B cell (primary cell): ENCODE measurements around the gene SSPN. TPM values are rescaled to one million over a fixed set of nuclear protein-coding genes. Genes with fewer than 3 reads are reported as not detected.

Experiments
- ATAC-seq: fragments of 200-7000 bp; cut with Tn5 transposase; one replicate; pipeline ENCODE4 v1.10.0; 2021; ENCODE audit warnings: low read depth, mild to moderate bottlenecking, moderate number of reproducible peaks, moderate library complexity
- CTCF ChIA-PET: fragments of 350-600 bp; sonication (Branson Sonifier 250); formaldehyde crosslinking; loops from one replicate; lab custom pipeline; 2021; ENCODE audit warnings: antibody characterized with exemption, inconsistent platforms; lab: Charles Lee
- POLR2A ChIA-PET: fragments of 350-600 bp; sonication (Branson Sonifier 250); formaldehyde crosslinking; loops from one replicate; lab custom pipeline; 2021; ENCODE audit warnings: antibody characterized with exemption; lab: Charles Lee
- DNase-seq: peaks from one replicate; pipeline ENCODE4 v3.0.0; 2013
- H2AFZ ChIP-seq: 2 replicates; pipeline ENCODE4 v1.6.1; 2012; ENCODE audit warnings: mild to moderate bottlenecking, low read depth, low read length; ENCODE audit not compliant: insufficient read depth, poor library complexity, severe bottlenecking
- H3K27ac ChIP-seq, 2 donors: 1 replicate in 1 of 2; 2 replicates in 1 of 2; pipeline ENCODE4 v1.5.1; 2012 to 2013; ENCODE audit warnings: low read length in 2 of 2, mild to moderate bottlenecking in 2 of 2, moderate library complexity in 1 of 2
- H3K27me3 ChIP-seq, 4 experiments: fragments of 200-600 bp in 1 of 4; sonication (generic) in 1 of 4; replicated peaks in 1 of 4; 1 replicate in 2 of 4; 2 replicates in 2 of 4; pipeline versions ENCODE4 v1.6.1 to v1.7.0; 2013 to 2016; ENCODE audit warnings: low read length in 3 of 4, mild to moderate bottlenecking in 2 of 4, mixed read lengths in 1 of 4, moderate library complexity in 1 of 4; ENCODE audit not compliant: insufficient read depth in 4 of 4, control insufficient read depth in 3 of 4; ENCODE audit errors: control extremely low read depth in 1 of 4
- H3K36me3 ChIP-seq, 2 experiments: replicated peaks in 1 of 2; 1 replicate in 1 of 2; 2 replicates in 1 of 2; pipeline versions ENCODE4 v1.6.1 to v1.7.1; 2013; ENCODE audit warnings: low read length in 1 of 2; ENCODE audit not compliant: insufficient read depth in 2 of 2, control insufficient read depth in 1 of 2; ENCODE audit errors: control extremely low read depth in 1 of 2, extremely low read depth in 1 of 2
- H3K4me1 ChIP-seq, 2 donors: fragments of 200-600 bp in 1 of 2; sonication (generic) in 1 of 2; 1 replicate in 1 of 2; 2 replicates in 1 of 2; pipeline versions ENCODE4 v1.5.1 to v1.6.1; 2013 to 2017; ENCODE audit warnings: low read length in 2 of 2; ENCODE audit not compliant: control insufficient read depth in 2 of 2, insufficient read depth in 2 of 2
- H3K4me2 ChIP-seq: replicated peaks from 2 replicates; pipeline ENCODE3; 2012; ENCODE audit warnings: mild to moderate bottlenecking, low read depth, low read length; ENCODE audit not compliant: poor library complexity, severe bottlenecking
- H3K4me3 ChIP-seq, 5 experiments: fragments of 200-600 bp in 1 of 5; sonication (generic) in 1 of 5; 1 replicate in 3 of 5; 2 replicates in 2 of 5; pipeline versions ENCODE4 v1.5.1 to v1.7.0; 2011 to 2016; ENCODE audit warnings: low read length in 4 of 5, mild to moderate bottlenecking in 4 of 5, low read depth in 2 of 5, control low read depth in 1 of 5, moderate library complexity in 1 of 5; ENCODE audit not compliant: insufficient read depth in 1 of 5; ENCODE audit errors: control extremely low read depth in 1 of 5, extremely low read depth in 1 of 5
- H3K79me2 ChIP-seq: fragments of 200-600 bp; sonication (generic); one replicate; pipeline ENCODE4 v1.6.0; 2016; ENCODE audit warnings: low read length; ENCODE audit not compliant: control insufficient read depth, insufficient read depth
- H3K9ac ChIP-seq: fragments of 200-600 bp; sonication (generic); 2 replicates; pipeline ENCODE4 v1.6.1; 2017; ENCODE audit warnings: mild to moderate bottlenecking, low read length, moderate library complexity
- H3K9me3 ChIP-seq, 3 donors: one replicate each; pipeline versions ENCODE4 v1.6.1 to v1.7.1; 2013; ENCODE audit warnings: low read length in 2 of 3; ENCODE audit not compliant: control insufficient read depth in 2 of 3, insufficient read depth in 1 of 3; ENCODE audit errors: control extremely low read depth in 1 of 3
- H4K20me1 ChIP-seq: 2 replicates; pipeline ENCODE4 v1.6.0; 2012; ENCODE audit warnings: mild to moderate bottlenecking, low read length; ENCODE audit not compliant: insufficient read depth, control insufficient read depth, poor library complexity, severe bottlenecking
- H3K27ac Mint-ChIP-seq: one replicate; pipeline ENCODE4 v1.8.0; 2021; ENCODE audit warnings: mixed read lengths
- H3K27me3 Mint-ChIP-seq: one replicate; pipeline ENCODE4 v1.8.0; 2021; ENCODE audit warnings: mixed read lengths
- H3K4me1 Mint-ChIP-seq: one replicate; pipeline ENCODE4 v1.8.0; 2021; ENCODE audit warnings: mixed read lengths
- H3K4me3 Mint-ChIP-seq: one replicate; pipeline ENCODE4 v1.8.0; 2021; ENCODE audit warnings: mixed read lengths
- H3K9me3 Mint-ChIP-seq: one replicate; pipeline ENCODE4 v1.8.0; 2022; ENCODE audit warnings: mixed read lengths; ENCODE audit not compliant: insufficient read depth
- CTCF ChIP-seq: fragments of 200-600 bp; IDR thresholded peaks from one replicate; pipeline ENCODE4 v1.8.0; 2022; ENCODE audit warnings: antibody characterized with exemption, mild to moderate bottlenecking
- EZH2 ChIP-seq: IDR thresholded peaks from 2 replicates; pipeline ENCODE4 v1.6.1; 2012; ENCODE audit warnings: borderline replicate concordance, low read depth, mild to moderate bottlenecking, moderate library complexity, low read length; ENCODE audit not compliant: insufficient read depth, poor library complexity, severe bottlenecking
- WGBS: methylation state at CpG from one replicate; pipeline ENCODE4 v1.1.5; 2013; ENCODE audit warnings: missing lambda C conversion rate; ENCODE audit not compliant: insufficient coverage; 5-methylcytosine and 5-hydroxymethylcytosine counted together
- intact Hi-C: fragments of 100-400 bp; cut with micrococcal nuclease; formaldehyde crosslinking; loops from one replicate; pipeline ENCODE4 v1.10.0; 2022
- polyA plus RNA-seq: library from polyadenylated mRNA; depleted of rRNA; stranded (reverse); fragments of >200 nt; gene quantifications from 2 replicates; pipeline ENCODE4 v1.2.3, GENCODE V29; 2012
- total RNA-seq, 2 donors: library from RNA; stranded (reverse); fragments of 120-200 nt in 1 of 2; gene quantifications; 1 replicate in 1 of 2; 2 replicates in 1 of 2; pipeline versions ENCODE4 v1.2.3 to v1.2.4, GENCODE V29; 2013 to 2022

Gene SSPN
- total and polyA plus RNA-seq, 2 donors (not counting 1 experiment from before 2014, with no cell fraction given), result 18.3 to 19.6 TPM

- Mint-ChIP-seq H3K4me3 (no peak overlapping the region), H3K27me3 (no peaks in the 10 kb centered on the region), H3K9me3 (no peaks in the 10 kb centered on the region), H3K4me1 (peaks cover 20% of the 10 kb centered on the region), H3K27ac (no peak overlapping the region)
- ChIA-PET POLR2A (no interaction called here), CTCF (no interaction called here)
- Histone ChIP-seq H3K9ac (no peak overlapping the region), H3K27ac (no peak overlapping the region), H3K4me3 (no peak overlapping the region), H2AFZ (no peak overlapping the region), H3K79me2 (no peaks in the 10 kb centered on the region), H3K27me3 (peaks cover 0 to 3% (median 0%) of the 10 kb centered on the region in 4 experiments), H4K20me1 (no peaks in the 10 kb centered on the region), H3K9me3 (no peaks in the 10 kb centered on the region), H3K4me1 (peaks cover 0 to 3% of the 10 kb centered on the region in 2 donors), H3K36me3 (no peaks in the 10 kb centered on the region), H3K4me2 (no peak overlapping the region)
- intact Hi-C loops, result no loop called here
- no peak for DNase-seq
- no peak for ATAC-seq
- TF ChIP-seq EZH2 (no peak), CTCF (no peak)
- WGBS, result no CpG with 5 or more reads among the region's 2 CpGs
These were observed 13.0 kb upstream of the SSPN start for GRCh38 chr12:26182377-26182776.

GRCh38 chr12:26185532-26186320 is 9.6 kb upstream of the SSPN start:
- Mint-ChIP-seq H3K4me3 (no peak overlapping the region), H3K4me1 (peaks cover 23% of the 10 kb centered on the region), H3K27me3 (no peaks in the 10 kb centered on the region), H3K27ac (no peak overlapping the region), H3K9me3 (peaks cover 2% of the 10 kb centered on the region)
- ChIA-PET CTCF (interaction anchor here (0.8 to 1.4 kb wide), 3 partner anchors 29 to 67 kb away, joined by 3 to 8 read pairs (median 4); no protein-coding TSS in a partner anchor), POLR2A (no interaction called here)
- Histone ChIP-seq H3K9me3 (no peaks in the 10 kb centered on the region), H3K4me2 (no peak overlapping the region), H3K9ac (no peak overlapping the region), H3K27me3 (peaks cover 0 to 3% (median 0%) of the 10 kb centered on the region in 4 experiments), H3K79me2 (no peaks in the 10 kb centered on the region), H2AFZ (no peak overlapping the region), H3K4me1 (peaks cover 0 to 3% of the 10 kb centered on the region in 2 donors), H3K36me3 (no peaks in the 10 kb centered on the region), H3K4me3 (no peak overlapping the region), H3K27ac (no peak overlapping the region), H4K20me1 (no peaks in the 10 kb centered on the region)
- ATAC-seq (no peak), DNase-seq (no peak)
- TF ChIP-seq EZH2, result no peak
- no peak for TF ChIP-seq CTCF
- WGBS, result 98% methylated on average over 4 of the region's 7 CpGs
- intact Hi-C loops, result no loop called here
